SJCRH30 (cell line): ENCODE data around the gene TRPM2. TPM values are rescaled to one million over a fixed set of nuclear protein-coding genes. Genes with fewer than 3 reads are reported as not detected.

Source experiments
- DNase-seq, 2 experiments: peaks; one replicate each; pipeline ENCODE4 v3.0.0-alpha.2; 2015 to 2020
- H3K27ac ChIP-seq: fragments of 250-450 bp; sonication (Bioruptor Pico); 2 replicates; pipeline ENCODE4 v1.5.1; 2020; ENCODE audit warnings: mild to moderate bottlenecking, moderate library complexity
- H3K27me3 ChIP-seq: fragments of 250-450 bp; sonication (Bioruptor Pico); 2 replicates; pipeline ENCODE4 v1.5.1; 2020; ENCODE audit warnings: mild to moderate bottlenecking, moderate library complexity
- H3K36me3 ChIP-seq: fragments of 250-450 bp; sonication (Bioruptor Pico); 2 replicates; pipeline ENCODE4 v1.5.1; 2020; ENCODE audit warnings: mild to moderate bottlenecking, moderate library complexity
- H3K4me1 ChIP-seq: fragments of 250-450 bp; sonication (Bioruptor Pico); 2 replicates; pipeline ENCODE4 v1.5.1; 2020; ENCODE audit warnings: mild to moderate bottlenecking, moderate library complexity
- H3K4me3 ChIP-seq: fragments of 250-450 bp; sonication (Bioruptor Pico); 2 replicates; pipeline ENCODE4 v1.5.1; 2020; ENCODE audit warnings: mild to moderate bottlenecking, moderate library complexity
- H3K9me3 ChIP-seq: fragments of 250-450 bp; sonication (Bioruptor Pico); replicated peaks from 2 replicates; pipeline ENCODE4 v1.5.1; 2020; ENCODE audit warnings: mild to moderate bottlenecking, moderate library complexity
- total RNA-seq: library from RNA; depleted of rRNA; stranded (reverse); fragments of >200 nt; shearing (Covaris generic); gene quantifications from 2 replicates; pipeline ENCODE4 v1.2.3, GENCODE V29; 2014

Gene TRPM2
- total RNA-seq, 1 experiment from 2014 or later: 0.87 TPM

- no peak for DNase-seq
- no peaks in the 10 kb centered on the region for H3K9me3 ChIP-seq
Observed at GRCh38 chr21:44327603-44327974, 25.8 kb upstream of the TRPM2 start.

GRCh38 chr21:44328242-44328895 lies 25.1 kb upstream of the TRPM2 start:
- H3K36me3 ChIP-seq: no peaks in the 10 kb centered on the region
- no peak overlapping the region for H3K4me3 ChIP-seq
- no peaks in the 10 kb centered on the region for H3K9me3 ChIP-seq
- H3K4me1 ChIP-seq: no peaks in the 10 kb centered on the region
- no peak overlapping the region for H3K27ac ChIP-seq
- no peak for DNase-seq
- no peaks in the 10 kb centered on the region for H3K27me3 ChIP-seq

More at GRCh38 chr21:44327603-44327974, 25.8 kb upstream of the TRPM2 start:
- Histone ChIP-seq H3K27ac (no peak overlapping the region), H3K4me1 (no peaks in the 10 kb centered on the region), H3K36me3 (no peaks in the 10 kb centered on the region), H3K4me3 (no peak overlapping the region), H3K27me3 (no peaks in the 10 kb centered on the region)

- no peak for DNase-seq
- H3K9me3 ChIP-seq: no peaks in the 10 kb centered on the region
- H3K4me3 ChIP-seq: no peak overlapping the region
- H3K27me3 ChIP-seq: no peaks in the 10 kb centered on the region
- no peaks in the 10 kb centered on the region for H3K4me1 ChIP-seq
- no peak overlapping the region for H3K27ac ChIP-seq
- no peaks in the 10 kb centered on the region for H3K36me3 ChIP-seq
Observed at GRCh38 chr21:44329086-44329889, 24.1 kb upstream of the TRPM2 start.

- Histone ChIP-seq H3K9me3 (no peaks in the 10 kb centered on the region), H3K36me3 (no peaks in the 10 kb centered on the region), H3K4me1 (no peaks in the 10 kb centered on the region), H3K27ac (no peak overlapping the region), H3K27me3 (no peaks in the 10 kb centered on the region), H3K4me3 (no peak overlapping the region)
- no peak for DNase-seq
Observed at GRCh38 chr21:44329971-44330681, 23.3 kb upstream of the TRPM2 start.

GRCh38 chr21:44330698-44331097 lies 22.7 kb upstream of the TRPM2 start:
- H3K27ac ChIP-seq: no peak overlapping the region
- H3K9me3 ChIP-seq: no peaks in the 10 kb centered on the region
- DNase-seq: no peak
- H3K36me3 ChIP-seq: no peaks in the 10 kb centered on the region
- no peaks in the 10 kb centered on the region for H3K4me1 ChIP-seq
- H3K4me3 ChIP-seq: no peak overlapping the region
- H3K27me3 ChIP-seq: no peaks in the 10 kb centered on the region

- Histone ChIP-seq H3K4me3 (no peak overlapping the region), H3K27me3 (no peaks in the 10 kb centered on the region), H3K36me3 (no peaks in the 10 kb centered on the region), H3K4me1 (no peaks in the 10 kb centered on the region), H3K9me3 (no peaks in the 10 kb centered on the region), H3K27ac (no peak overlapping the region)
- DNase-seq: no peak
Observed at GRCh38 chr21:44331209-44331608, 22.2 kb upstream of the TRPM2 start.

- no peaks in the 10 kb centered on the region for H3K36me3 ChIP-seq
- H3K9me3 ChIP-seq: no peaks in the 10 kb centered on the region
- no peak overlapping the region for H3K4me3 ChIP-seq
- H3K4me1 ChIP-seq: no peaks in the 10 kb centered on the region
- H3K27ac ChIP-seq: no peak overlapping the region
- H3K27me3 ChIP-seq: no peaks in the 10 kb centered on the region
- no peak for DNase-seq
Observed at GRCh38 chr21:44331650-44332307, 21.6 kb upstream of the TRPM2 start.

GRCh38 chr21:44332383-44332782 lies 21.0 kb upstream of the TRPM2 start:
- DNase-seq: no peak
- no peaks in the 10 kb centered on the region for H3K27me3 ChIP-seq
- H3K9me3 ChIP-seq: no peaks in the 10 kb centered on the region
- no peaks in the 10 kb centered on the region for H3K36me3 ChIP-seq
- no peaks in the 10 kb centered on the region for H3K4me1 ChIP-seq
- no peak overlapping the region for H3K27ac ChIP-seq
- no peak overlapping the region for H3K4me3 ChIP-seq

- Histone ChIP-seq H3K9me3 (no peaks in the 10 kb centered on the region), H3K4me3 (no peak overlapping the region), H3K4me1 (no peaks in the 10 kb centered on the region), H3K27me3 (no peaks in the 10 kb centered on the region), H3K27ac (no peak overlapping the region), H3K36me3 (no peaks in the 10 kb centered on the region)
- DNase-seq: no peak
Observed at GRCh38 chr21:44332965-44333364, 20.5 kb upstream of the TRPM2 start.

- no peaks in the 10 kb centered on the region for H3K4me1 ChIP-seq
- no peaks in the 10 kb centered on the region for H3K36me3 ChIP-seq
- H3K27me3 ChIP-seq: no peaks in the 10 kb centered on the region
- H3K9me3 ChIP-seq: no peaks in the 10 kb centered on the region
- no peak overlapping the region for H3K4me3 ChIP-seq
- no peak overlapping the region for H3K27ac ChIP-seq
- no peak for DNase-seq
Observed at GRCh38 chr21:44333509-44334328, 19.7 kb upstream of the TRPM2 start.

GRCh38 chr21:44334329-44335030 lies 18.9 kb upstream of the TRPM2 start:
- H3K9me3 ChIP-seq: no peaks in the 10 kb centered on the region

GRCh38 chr21:44335266-44336059 lies 18.0 kb upstream of the TRPM2 start:
- Histone ChIP-seq H3K27ac (no peak overlapping the region), H3K36me3 (no peaks in the 10 kb centered on the region), H3K27me3 (no peaks in the 10 kb centered on the region), H3K4me1 (peaks cover 2% of the 10 kb centered on the region; the same call in 1 of the 2 replicates), H3K4me3 (no peak overlapping the region), H3K9me3 (no peaks in the 10 kb centered on the region)
- no peak for DNase-seq

More at GRCh38 chr21:44334329-44335030, 18.9 kb upstream of the TRPM2 start:
- no peaks in the 10 kb centered on the region for H3K36me3 ChIP-seq
- H3K4me1 ChIP-seq: no peaks in the 10 kb centered on the region
- H3K27me3 ChIP-seq: no peaks in the 10 kb centered on the region
- no peak overlapping the region for H3K4me3 ChIP-seq
- no peak for DNase-seq
- H3K27ac ChIP-seq: no peak overlapping the region

GRCh38 chr21:44337449-44337848 lies 16.0 kb upstream of the TRPM2 start:
- no peak overlapping the region for H3K27ac ChIP-seq
- peaks cover 3% of the 10 kb centered on the region; the same call in 1 of the 2 replicates for H3K4me1 ChIP-seq
- no peak overlapping the region for H3K4me3 ChIP-seq

More at GRCh38 chr21:44337449-44337848, 16.0 kb upstream of the TRPM2 start:
- DNase-seq: no peak
- Histone ChIP-seq H3K9me3 (no peaks in the 10 kb centered on the region), H3K27me3 (no peaks in the 10 kb centered on the region), H3K36me3 (no peaks in the 10 kb centered on the region)
